ENCODE measurements around the gene NKAPL.

Gene NKAPL

DNA sequence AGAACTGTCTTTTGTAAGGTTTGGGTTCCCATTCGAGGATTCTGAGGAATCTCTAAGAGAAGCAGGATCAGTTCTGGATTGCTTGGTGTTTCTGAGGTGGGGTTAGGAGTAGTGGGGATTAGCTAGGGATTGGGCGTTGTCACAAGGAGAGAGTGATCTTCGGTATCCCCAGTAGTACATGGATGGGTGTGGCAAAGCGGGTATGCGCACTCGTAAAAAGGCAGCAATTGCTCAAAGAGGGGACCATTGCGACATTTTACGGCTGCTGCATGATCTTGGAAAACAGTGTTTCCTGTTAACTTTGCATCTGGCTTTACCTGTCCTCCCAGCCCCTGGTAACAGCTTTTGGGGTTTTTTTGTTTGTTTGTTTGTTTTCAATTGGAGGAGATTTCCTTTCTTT, 43.7 kb upstream of the NKAPL start:
- peaks cover 94% of the 10 kb centered on the region for H3K27me3 Mint-ChIP-seq (ENCODE audit: low read depth)
- H3K36me3 Mint-ChIP-seq (ENCODE audit: low read depth), result no peaks in the 10 kb centered on the region
- peak overlapping the region in 2 of 3 experiments; percentile 43 to 69 for H3K4me3 Mint-ChIP-seq
- TF ChIP-seq, protein P1, sequence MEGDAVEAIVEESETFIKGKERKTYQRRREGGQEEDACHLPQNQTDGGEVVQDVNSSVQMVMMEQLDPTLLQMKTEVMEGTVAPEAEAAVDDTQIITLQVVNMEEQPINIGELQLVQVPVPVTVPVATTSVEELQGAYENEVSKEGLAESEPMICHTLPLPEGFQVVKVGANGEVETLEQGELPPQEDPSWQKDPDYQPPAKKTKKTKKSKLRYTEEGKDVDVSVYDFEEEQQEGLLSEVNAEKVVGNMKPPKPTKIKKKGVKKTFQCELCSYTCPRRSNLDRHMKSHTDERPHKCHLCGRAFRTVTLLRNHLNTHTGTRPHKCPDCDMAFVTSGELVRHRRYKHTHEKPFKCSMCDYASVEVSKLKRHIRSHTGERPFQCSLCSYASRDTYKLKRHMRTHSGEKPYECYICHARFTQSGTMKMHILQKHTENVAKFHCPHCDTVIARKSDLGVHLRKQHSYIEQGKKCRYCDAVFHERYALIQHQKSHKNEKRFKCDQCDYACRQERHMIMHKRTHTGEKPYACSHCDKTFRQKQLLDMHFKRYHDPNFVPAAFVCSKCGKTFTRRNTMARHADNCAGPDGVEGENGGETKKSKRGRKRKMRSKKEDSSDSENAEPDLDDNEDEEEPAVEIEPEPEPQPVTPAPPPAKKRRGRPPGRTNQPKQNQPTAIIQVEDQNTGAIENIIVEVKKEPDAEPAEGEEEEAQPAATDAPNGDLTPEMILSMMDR (IDR thresholded peaks at IDR 0.05; ENCODE audit: unreplicated experiment in 3 of 3), result no peak
- H3K4me1 Mint-ChIP-seq, result peaks cover 16% of the 10 kb centered on the region
- no peak overlapping the region for H3K27ac Mint-ChIP-seq
- H3K9me3 Mint-ChIP-seq, result peaks cover 10% of the 10 kb centered on the region

DNA sequence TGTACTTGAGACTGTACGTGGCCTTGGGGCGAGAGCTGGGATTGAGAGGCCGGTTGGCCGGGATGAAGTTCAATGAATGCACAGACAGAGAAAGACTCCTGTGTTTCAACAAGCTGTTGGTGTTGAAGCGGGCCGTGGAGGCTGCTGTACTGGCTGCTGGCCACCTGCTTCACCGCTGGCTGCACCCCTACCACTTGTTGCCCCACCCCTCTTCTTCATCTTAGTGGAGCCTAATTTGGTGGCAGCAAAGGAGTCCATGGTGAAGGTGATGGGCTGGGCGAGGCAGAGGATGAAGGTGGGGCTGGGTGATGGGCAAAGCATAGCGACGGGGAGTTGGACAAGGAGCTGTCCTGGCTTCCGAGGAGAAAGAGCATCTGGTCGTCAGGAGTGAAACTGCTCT, 41.2 kb upstream of the NKAPL start:
- Mint-ChIP-seq H3K9me3 (peaks cover 10% of the 10 kb centered on the region), H3K4me1 (peaks cover 4% of the 10 kb centered on the region), H3K27ac (peak overlapping the region in 1 of 3 experiments; percentile 15), H3K27me3 (ENCODE audit: low read depth) (peaks cover 91% of the 10 kb centered on the region), H3K4me3 (peak overlapping the region; percentile 85 to 93 (median 93)), H3K36me3 (ENCODE audit: low read depth) (no peaks in the 10 kb centered on the region)
- TF ChIP-seq, protein P1 (IDR thresholded peaks at IDR 0.05; ENCODE audit: unreplicated experiment in 3 of 3), result no peak

DNA sequence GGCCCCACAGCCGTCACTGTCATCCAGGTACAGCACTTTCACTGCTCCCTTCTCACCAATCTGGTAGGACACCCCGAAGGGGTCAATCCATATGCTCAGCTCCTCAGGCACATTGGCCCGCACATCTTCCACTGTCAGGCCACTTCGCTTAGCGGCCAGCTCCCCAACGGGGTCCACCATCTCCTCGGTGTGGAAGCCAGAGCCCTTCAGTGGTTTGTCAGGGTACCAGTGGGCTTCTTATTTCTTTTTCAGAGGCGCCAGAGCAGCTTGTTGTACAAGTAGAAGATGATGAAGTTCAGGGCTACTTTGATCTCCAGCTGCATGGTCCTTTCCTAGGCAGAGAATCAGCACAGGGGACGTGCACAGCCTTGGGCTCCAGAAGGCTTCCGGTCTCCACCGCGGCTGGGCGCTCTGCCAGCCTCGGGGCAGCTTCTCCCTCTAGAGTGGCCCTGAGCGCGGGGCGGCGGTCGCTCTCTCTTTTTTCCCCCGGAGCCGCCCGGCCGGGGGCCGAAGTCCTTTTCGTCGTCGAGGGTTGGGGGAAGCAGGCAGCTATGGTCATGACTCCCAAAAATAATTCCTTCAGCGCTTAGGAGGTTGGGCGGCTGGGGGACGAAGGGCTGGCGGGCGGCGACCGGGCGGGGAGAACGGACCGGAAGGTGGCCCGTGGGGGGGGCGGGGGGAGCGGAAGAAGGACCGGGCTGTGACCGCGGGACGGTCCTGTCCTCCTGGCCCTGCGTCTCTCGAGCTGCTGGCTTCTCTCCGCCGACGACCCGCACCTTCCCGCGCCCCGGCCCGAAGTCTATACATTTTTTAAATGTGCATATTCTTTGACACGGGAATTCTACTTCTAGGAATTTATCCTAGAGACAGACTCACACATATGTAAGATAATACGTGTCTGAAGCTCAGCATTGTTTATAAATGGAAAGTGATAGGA, 40.5 kb upstream of the NKAPL start:
- H3K27ac Mint-ChIP-seq, result peak overlapping the region; percentile 46 to 90 (median 71)
- H3K27me3 Mint-ChIP-seq (ENCODE audit: low read depth), result peaks cover 91% of the 10 kb centered on the region
- H3K9me3 Mint-ChIP-seq, result peaks cover 10% of the 10 kb centered on the region
- no peaks in the 10 kb centered on the region for H3K36me3 Mint-ChIP-seq (ENCODE audit: low read depth)
- H3K4me1 Mint-ChIP-seq, result peaks cover 4% of the 10 kb centered on the region
- peak overlapping the region; percentile 85 to 93 (median 93) for H3K4me3 Mint-ChIP-seq
- TF ChIP-seq, protein P1 (IDR thresholded peaks at IDR 0.05; ENCODE audit: unreplicated experiment in 3 of 3), result no peak

DNA sequence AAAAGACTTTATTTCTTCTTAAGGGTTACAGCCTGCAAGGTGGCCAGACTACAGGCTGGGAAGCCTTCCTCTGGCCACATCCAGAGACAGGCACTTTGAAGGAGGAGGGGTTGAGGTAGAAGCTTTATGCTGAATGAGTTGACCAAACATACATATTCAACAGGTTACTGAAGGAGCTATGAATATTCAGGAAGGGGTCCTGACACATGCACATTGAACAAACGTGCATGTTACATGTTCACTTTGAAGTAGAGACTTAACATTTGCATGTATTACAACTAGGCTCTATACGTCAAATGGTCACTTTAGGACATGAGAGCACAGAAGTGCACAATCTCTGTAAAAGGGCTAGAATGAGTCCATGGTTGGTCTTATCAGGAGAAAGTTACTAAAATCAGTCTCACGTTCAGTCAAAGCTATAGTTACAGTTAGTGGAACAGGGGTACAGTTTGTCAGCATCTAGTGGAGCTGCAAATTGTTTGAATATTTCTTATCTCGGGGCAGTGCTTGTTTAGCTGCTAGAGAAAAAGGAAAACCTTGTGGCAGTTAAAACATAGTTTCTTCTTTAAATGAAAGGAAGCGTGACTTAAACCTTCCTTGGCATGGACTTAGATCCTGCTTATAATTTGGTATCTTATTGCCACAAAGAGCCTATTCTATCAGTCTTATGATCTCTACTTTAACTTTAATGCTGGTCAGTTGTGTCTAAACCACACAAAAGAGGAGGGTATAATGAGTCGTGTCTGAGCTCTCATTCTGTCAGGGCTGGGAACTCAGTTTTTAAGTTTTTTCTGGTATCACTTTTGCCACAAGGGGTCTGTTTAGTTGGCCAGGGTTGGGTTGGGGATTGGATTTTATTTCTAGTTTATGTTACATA, 38.6 kb upstream of the NKAPL start:
- H3K9me3 Mint-ChIP-seq, result peaks cover 10% of the 10 kb centered on the region
- H3K27me3 Mint-ChIP-seq (ENCODE audit: low read depth), result peaks cover 73% of the 10 kb centered on the region
- H3K27ac Mint-ChIP-seq, result no peak overlapping the region
- TF ChIP-seq, protein P1 (IDR thresholded peaks at IDR 0.05; ENCODE audit: unreplicated experiment in 3 of 3), result no peak
- no peaks in the 10 kb centered on the region for H3K36me3 Mint-ChIP-seq (ENCODE audit: low read depth)
- H3K4me1 Mint-ChIP-seq, result peaks cover 13% of the 10 kb centered on the region
- peak overlapping the region in 2 of 3 experiments; percentile 23 to 42 for H3K4me3 Mint-ChIP-seq

DNA sequence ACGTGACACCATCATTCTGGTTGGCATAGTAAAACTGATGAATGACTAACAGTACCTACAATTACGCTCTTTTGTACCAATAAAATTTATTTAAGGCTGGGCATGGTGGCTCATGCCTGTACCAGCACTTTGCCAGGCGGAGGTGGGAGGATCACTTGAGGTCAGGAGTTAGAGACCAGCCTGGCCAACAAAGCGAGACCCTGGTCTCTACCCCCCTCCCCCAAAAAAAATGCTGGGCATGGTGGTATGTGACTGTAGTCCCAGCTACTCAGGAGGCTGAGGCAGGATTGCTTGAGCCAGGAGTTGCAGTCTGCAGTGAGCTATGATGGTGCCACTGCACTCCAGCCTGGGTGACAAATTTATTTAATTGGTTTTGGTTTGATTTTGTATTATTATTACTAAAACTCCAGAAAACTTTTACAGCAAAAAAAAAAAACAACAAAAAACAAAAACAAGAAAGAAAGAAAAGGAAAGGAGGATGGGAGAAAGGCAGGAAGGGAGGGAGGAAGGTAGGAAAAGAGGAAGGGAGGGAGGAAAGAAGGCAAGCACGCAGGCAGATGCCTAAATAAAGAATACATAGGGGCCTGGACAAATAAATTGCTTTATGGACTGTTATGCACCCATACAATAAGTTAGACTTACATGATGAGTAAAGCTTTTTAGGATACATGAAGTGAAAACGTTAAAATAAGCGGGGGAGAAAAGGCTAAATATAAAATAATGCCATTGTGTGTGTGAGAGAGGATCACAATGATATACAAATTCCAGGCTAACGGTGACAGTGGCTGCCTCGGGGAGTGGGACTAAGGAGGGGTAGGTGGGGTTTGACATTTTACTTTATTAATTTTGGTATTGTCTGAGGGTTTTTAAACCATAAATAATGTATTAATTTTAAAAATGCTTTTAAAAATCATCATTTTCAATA, 34.7 kb upstream of the NKAPL start:
- H3K36me3 Mint-ChIP-seq (ENCODE audit: low read depth), result peaks cover 24% of the 10 kb centered on the region
- peaks cover 14% of the 10 kb centered on the region for H3K4me1 Mint-ChIP-seq
- peaks cover 36% of the 10 kb centered on the region for H3K27me3 Mint-ChIP-seq (ENCODE audit: low read depth)
- peak overlapping the region; percentile 90 to 98 (median 93) for H3K4me3 Mint-ChIP-seq
- TF ChIP-seq, protein P1 (IDR thresholded peaks at IDR 0.05; ENCODE audit: unreplicated experiment in 3 of 3), result no peak
- H3K9me3 Mint-ChIP-seq, result no peaks in the 10 kb centered on the region
- H3K27ac Mint-ChIP-seq, result peak overlapping the region; percentile 92 to 96 (median 95)
